MM.1S (cell line): Measurements from ENCODE around the gene PDE6A.
A peak's percentile ranks its signal among the peaks of the same experiment; 100 is the strongest.

Experiments
- DNase-seq: peaks from one replicate; pipeline ENCODE4 v3.0.0-alpha.2; 2015
- H2AFZ ChIP-seq: fragments of 300-600 bp; sonication (generic); 2 replicates; pipeline ENCODE4 v1.6.0; 2016; ENCODE audit warnings: antibody characterized with exemption, low read length
- H3F3A ChIP-seq: fragments of 300-600 bp; sonication (generic); 2 replicates; pipeline ENCODE4 v1.6.1; 2016; ENCODE audit warnings: mild to moderate bottlenecking, antibody characterized with exemption, low read length, moderate library complexity, mixed read lengths; ENCODE audit not compliant: insufficient read depth
- H3K27ac ChIP-seq: fragments of 300-600 bp; sonication (generic); 2 replicates; pipeline ENCODE4 v1.5.1; 2016; ENCODE audit warnings: mild to moderate bottlenecking, low read length
- H3K27me3 ChIP-seq: fragments of 300-600 bp; sonication (generic); replicated peaks from 2 replicates; pipeline ENCODE4 v1.6.0; 2016; ENCODE audit warnings: low read length; ENCODE audit not compliant: insufficient read depth
- H3K36me3 ChIP-seq: fragments of 300-600 bp; sonication (generic); replicated peaks from 2 replicates; pipeline ENCODE4 v1.6.1; 2016; ENCODE audit warnings: mild to moderate bottlenecking, low read length, mixed read lengths; ENCODE audit not compliant: insufficient read depth
- H3K4me1 ChIP-seq: fragments of 300-600 bp; sonication (generic); 2 replicates; pipeline ENCODE4 v1.6.1; 2016; ENCODE audit warnings: low read length, mixed read lengths
- H3K4me2 ChIP-seq: fragments of 300-600 bp; sonication (generic); 2 replicates; pipeline ENCODE4 v1.6.0; 2016; ENCODE audit warnings: low read depth, low read length
- H3K4me3 ChIP-seq: fragments of 300-600 bp; sonication (generic); 2 replicates; pipeline ENCODE4 v1.5.1; 2016; ENCODE audit warnings: low read length, mixed read lengths
- H3K79me2 ChIP-seq: fragments of 300-600 bp; sonication (generic); 2 replicates; pipeline ENCODE4 v1.6.1; 2016; ENCODE audit warnings: mixed run types, low read length, mixed read lengths
- H3K9ac ChIP-seq: fragments of 300-600 bp; sonication (generic); 2 replicates; pipeline ENCODE4 v1.6.1; 2016; ENCODE audit warnings: low read length, mixed read lengths
- H3K9me2 ChIP-seq: fragments of 300-600 bp; sonication (generic); replicated peaks from 2 replicates; pipeline ENCODE4 v1.6.1; 2016; ENCODE audit warnings: mild to moderate bottlenecking, low read length, mixed read lengths; ENCODE audit not compliant: insufficient read depth
- H3K9me3 ChIP-seq: fragments of 300-600 bp; sonication (generic); replicated peaks from 2 replicates; pipeline ENCODE4 v1.6.1; 2016; ENCODE audit warnings: mild to moderate bottlenecking, low read length, mixed read lengths; ENCODE audit not compliant: insufficient read depth
- H4K20me1 ChIP-seq: fragments of 300-600 bp; sonication (generic); 2 replicates; pipeline ENCODE4 v1.6.1; 2016; ENCODE audit warnings: mild to moderate bottlenecking, low read length, moderate library complexity, mixed read lengths; ENCODE audit not compliant: insufficient read depth
- EZH2 ChIP-seq: fragments of 300-600 bp; sonication (generic); optimal IDR thresholded peaks from 2 replicates; pipeline ENCODE3; 2017; ENCODE audit warnings: low read depth, mild to moderate bottlenecking, antibody characterized with exemption, low read length, mixed read lengths
- EZH2phosphoT487 ChIP-seq: fragments of 300-600 bp; sonication (generic); IDR thresholded peaks from 2 replicates; pipeline ENCODE4 v1.6.1; 2018; ENCODE audit warnings: antibody characterized with exemption, low read length
- TF ChIP-seq, protein P1 (sequence below): fragments of 300-600 bp; sonication (generic); IDR thresholded peaks from 2 replicates; pipeline ENCODE4 v1.5.1; 2016; ENCODE audit warnings: antibody characterized with exemption, low read length, mixed read lengths

PDE6A gene

DNA sequence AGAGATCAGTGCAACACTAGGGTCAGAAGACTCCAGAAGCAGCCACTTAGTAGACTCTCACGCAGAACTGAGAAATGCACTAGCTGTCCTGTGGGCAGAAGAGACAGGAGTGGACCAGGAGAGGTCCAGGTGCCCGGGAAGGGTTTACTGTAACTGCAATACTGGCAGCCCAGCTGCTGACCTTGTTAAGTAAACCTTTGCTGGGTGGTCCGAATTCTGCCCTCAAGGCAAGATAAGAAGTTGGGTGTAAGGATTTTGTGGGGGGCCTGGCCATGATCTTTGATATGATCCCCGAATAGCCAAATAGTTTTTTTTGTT is 91.3 kb downstream of the PDE6A start:
- Histone ChIP-seq H3K4me1 (no peaks in the 10 kb centered on the region), H3F3A (no peaks in the 10 kb centered on the region), H3K9ac (no peak overlapping the region), H3K9me2 (no peaks in the 10 kb centered on the region), H3K36me3 (no peaks in the 10 kb centered on the region), H3K27ac (no peak overlapping the region), H3K4me2 (no peak overlapping the region), H4K20me1 (no peaks in the 10 kb centered on the region), H2AFZ (no peak overlapping the region), H3K27me3 (no peaks in the 10 kb centered on the region), H3K4me3 (no peak overlapping the region), H3K9me3 (no peaks in the 10 kb centered on the region), H3K79me2 (no peaks in the 10 kb centered on the region)
- no peak for TF ChIP-seq EZH2phosphoT487
- TF ChIP-seq EZH2, result no peak
- TF ChIP-seq, protein P1, sequence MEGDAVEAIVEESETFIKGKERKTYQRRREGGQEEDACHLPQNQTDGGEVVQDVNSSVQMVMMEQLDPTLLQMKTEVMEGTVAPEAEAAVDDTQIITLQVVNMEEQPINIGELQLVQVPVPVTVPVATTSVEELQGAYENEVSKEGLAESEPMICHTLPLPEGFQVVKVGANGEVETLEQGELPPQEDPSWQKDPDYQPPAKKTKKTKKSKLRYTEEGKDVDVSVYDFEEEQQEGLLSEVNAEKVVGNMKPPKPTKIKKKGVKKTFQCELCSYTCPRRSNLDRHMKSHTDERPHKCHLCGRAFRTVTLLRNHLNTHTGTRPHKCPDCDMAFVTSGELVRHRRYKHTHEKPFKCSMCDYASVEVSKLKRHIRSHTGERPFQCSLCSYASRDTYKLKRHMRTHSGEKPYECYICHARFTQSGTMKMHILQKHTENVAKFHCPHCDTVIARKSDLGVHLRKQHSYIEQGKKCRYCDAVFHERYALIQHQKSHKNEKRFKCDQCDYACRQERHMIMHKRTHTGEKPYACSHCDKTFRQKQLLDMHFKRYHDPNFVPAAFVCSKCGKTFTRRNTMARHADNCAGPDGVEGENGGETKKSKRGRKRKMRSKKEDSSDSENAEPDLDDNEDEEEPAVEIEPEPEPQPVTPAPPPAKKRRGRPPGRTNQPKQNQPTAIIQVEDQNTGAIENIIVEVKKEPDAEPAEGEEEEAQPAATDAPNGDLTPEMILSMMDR, result no peak; the same call in 1 of the 2 replicates
- DNase-seq, result no peak

DNA sequence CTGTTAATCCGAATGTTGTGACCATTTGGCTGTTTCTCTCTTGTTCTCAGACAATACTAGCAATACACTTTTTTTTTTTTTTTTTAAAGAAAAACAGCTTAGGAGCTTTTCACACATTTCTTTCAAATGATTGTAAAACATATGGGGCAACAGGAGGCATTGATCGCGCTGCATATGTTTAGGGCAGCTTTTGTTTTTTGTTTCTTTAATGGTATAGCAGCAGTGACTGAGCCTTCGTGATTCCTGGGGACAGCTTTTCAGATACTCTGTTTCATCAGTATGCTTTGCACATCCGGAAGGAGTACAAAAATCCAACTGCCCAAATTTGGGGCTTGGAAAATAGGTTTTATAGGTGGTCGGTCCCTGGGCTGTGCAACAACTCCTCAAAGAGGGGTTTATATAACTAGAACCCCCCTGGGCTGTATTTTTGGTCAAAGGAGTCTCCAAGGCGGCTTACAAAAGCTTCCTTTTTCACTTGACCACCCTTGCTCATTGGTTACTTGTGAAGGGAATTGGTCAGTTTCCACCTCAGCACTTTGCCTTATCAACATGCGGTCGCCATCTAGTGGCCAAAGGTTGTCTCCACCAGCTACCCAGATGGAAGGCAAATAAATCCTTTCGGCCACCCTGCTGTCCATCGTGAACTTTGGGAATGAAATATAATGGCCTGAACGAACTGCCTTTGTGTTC is 91.8 kb downstream of the PDE6A start:
- no peaks in the 10 kb centered on the region for H3K4me1 ChIP-seq
- no peaks in the 10 kb centered on the region for H3K9me2 ChIP-seq
- DNase-seq, result peak; percentile 65
- no peak overlapping the region for H3K4me3 ChIP-seq
- H3K79me2 ChIP-seq, result no peaks in the 10 kb centered on the region
- no peaks in the 10 kb centered on the region for H3K9me3 ChIP-seq
- no peaks in the 10 kb centered on the region for H3F3A ChIP-seq
- TF ChIP-seq EZH2 (no peak), EZH2phosphoT487 (no peak)
- TF ChIP-seq, protein P1, result peak; percentile 92
- H3K9ac ChIP-seq, result no peak overlapping the region
- no peak overlapping the region for H3K27ac ChIP-seq
- no peaks in the 10 kb centered on the region for H3K27me3 ChIP-seq
- H3K4me2 ChIP-seq, result no peak overlapping the region
- H4K20me1 ChIP-seq, result no peaks in the 10 kb centered on the region
- H2AFZ ChIP-seq, result no peak overlapping the region
- H3K36me3 ChIP-seq, result no peaks in the 10 kb centered on the region

DNA sequence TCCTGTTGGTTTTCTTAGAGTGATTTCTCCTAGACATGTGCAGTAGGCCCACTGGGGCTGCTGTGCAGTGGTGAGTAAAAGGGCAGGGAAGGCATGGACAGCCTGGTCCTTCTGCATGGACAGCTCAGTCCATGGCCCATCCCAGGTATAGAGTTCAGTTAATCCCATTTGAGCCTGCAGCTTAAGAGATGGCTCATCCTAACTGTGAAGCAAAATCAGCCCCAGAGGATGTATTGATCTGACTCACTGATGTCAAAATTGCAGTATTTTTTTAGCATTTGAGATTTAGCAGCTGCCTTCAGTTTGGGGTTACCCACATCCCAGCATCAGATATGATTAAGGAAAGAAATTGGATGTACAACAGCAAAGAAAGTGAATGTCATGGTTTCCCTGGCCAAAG is 93.4 kb downstream of the PDE6A start:
- Histone ChIP-seq H3K9ac (no peak overlapping the region), H3F3A (no peaks in the 10 kb centered on the region), H3K36me3 (no peaks in the 10 kb centered on the region), H3K4me3 (no peak overlapping the region), H3K4me1 (no peaks in the 10 kb centered on the region), H3K9me2 (no peaks in the 10 kb centered on the region), H3K27me3 (no peaks in the 10 kb centered on the region), H3K27ac (no peak overlapping the region), H3K9me3 (no peaks in the 10 kb centered on the region), H3K4me2 (no peak overlapping the region), H4K20me1 (no peaks in the 10 kb centered on the region), H3K79me2 (no peaks in the 10 kb centered on the region), H2AFZ (no peak overlapping the region)
- TF ChIP-seq, protein P1, result no peak
- TF ChIP-seq EZH2, result no peak
- TF ChIP-seq EZH2phosphoT487, result no peak
- DNase-seq, result no peak
